HG03558 (cell line): Measurements from ENCODE around the gene SIGLECL1.
"Not testable (repeated sequence)": the region's sequence is repeated elsewhere in the genome, so short reads cannot be mapped to it uniquely, and the experiment has no call there.

ENCODE experiments used
- ATAC-seq: cut with Tn5 transposase; IDR thresholded peaks from one replicate; pipeline ENCODE4 v1.9.1; 2021; ENCODE audit warnings: moderate number of reproducible peaks; ENCODE audit not compliant: unreplicated experiment; ENCODE audit errors: extremely low read depth

Gene SIGLECL1

DNA sequence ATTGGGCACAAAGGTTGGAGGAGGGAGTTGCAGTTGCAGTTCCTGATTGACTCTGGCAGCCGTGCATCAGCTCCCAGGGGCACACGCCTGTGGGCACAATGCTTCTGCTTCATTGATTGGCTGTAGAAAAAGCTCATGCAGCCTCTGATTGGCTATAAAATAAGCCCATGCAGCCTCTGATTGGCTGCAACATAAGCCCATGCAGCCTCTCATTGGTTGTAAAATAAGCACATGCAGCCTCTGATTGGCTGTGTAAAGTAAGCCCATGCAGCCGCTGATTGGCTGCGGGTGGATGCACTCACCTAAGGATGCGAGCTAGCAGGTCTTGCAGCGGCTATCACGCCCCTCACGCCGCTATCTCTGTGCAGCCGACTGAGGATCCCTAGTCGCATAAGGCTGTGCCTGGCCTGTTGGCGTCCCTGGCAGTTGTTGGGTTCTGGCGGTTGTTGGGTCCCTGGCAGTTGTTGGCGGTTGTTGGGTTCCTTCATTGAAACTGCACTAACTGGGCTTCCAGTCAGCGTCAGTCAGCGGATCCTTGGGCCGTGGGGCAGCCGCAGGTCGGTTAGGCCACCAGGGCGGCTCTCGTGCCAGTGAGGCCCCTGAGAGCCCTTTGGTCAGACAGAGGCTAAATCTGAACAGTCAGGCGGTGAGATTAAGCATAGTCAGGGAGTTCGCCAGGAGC, at the start of gene SIGLECL1:
Gene SIGLECL1, plus strand, starts transcription at position 295 of the 682 bp plus-strand sequence. CDS start 12,993 bp downstream, outside the sequence.
- ATAC-seq, result no peak

GRCh38 chr19:51201712-51202111, 49.2 kb upstream of the SIGLECL1 start:
- ATAC-seq, result no peak

DNA sequence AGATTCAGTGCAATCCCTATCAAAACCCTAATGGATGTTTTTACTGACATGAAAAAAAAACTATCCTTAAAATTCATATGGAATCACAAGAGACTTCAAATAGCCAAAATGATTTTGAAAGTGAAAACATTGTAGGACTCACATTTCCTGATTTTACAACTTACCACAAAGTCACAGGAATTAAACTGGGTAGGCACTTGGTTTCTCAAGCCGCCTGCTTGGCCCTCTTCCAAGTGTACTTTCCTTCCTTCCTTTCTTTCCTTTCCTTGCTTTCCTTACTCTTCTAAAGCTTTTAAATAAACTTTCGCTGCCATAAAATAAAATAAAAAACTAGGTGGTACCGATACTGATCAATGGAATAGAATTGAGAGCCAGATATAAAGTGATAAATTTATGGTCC, 47.0 kb upstream of the SIGLECL1 start:
- ATAC-seq, result no peak

DNA sequence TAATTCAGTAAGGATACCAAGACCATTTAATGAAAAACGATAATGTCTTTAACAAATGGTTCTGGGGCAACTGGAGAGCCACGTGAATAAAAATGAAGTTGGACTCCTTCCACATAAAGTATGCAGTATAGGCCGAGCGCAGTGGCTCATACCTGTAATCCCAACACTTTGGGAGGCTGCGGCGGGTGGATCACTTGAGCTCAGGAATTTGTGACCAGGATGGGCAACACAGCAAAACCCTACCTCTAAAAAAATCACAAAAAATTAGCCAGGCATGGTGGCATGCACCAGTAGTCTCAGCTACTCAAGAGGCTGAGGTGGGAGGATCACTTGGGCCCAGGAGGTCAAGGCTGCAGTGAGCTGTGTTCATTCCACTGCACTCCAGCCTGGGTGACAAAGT, 46.6 kb upstream of the SIGLECL1 start:
- ATAC-seq, result no peak

- no peak for ATAC-seq
Observed at GRCh38 chr19:51207747-51208146, 43.1 kb upstream of the SIGLECL1 start.

DNA sequence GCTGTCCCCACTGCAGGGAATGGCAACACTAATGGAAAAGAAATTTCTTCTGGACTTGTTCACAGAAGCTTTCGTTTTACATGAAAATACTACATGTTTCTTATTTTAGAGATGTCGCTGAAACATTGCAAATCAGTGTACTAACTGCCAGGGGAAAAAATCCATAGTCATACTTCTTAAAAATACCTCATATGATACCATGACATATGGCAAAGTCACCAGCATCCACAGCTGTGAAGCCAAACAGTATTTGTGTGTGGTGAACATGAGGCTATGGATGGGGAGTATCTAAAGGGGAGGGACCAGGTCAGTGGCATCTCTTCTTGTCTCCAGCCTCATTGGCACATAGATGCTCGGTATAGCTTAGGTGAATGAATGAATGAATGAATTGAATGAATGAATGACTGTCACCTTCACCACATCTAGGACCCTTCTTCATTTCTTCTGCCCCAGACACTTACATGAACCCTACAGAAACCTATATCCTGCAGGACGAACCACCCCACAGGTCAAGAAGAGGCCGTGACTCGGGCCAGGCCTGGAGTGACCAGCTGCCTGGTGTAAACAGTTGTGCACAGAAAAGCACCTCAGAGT, 40.6 kb upstream of the SIGLECL1 start:
- ATAC-seq, result no peak

- ATAC-seq, result not testable (repeated sequence)
Observed at GRCh38 chr19:51210874-51211361, 40.0 kb upstream of the SIGLECL1 start.

- no peak for ATAC-seq
Observed at GRCh38 chr19:51211833-51212232, 39.0 kb upstream of the SIGLECL1 start.

- no peak for ATAC-seq
Observed at GRCh38 chr19:51219307-51219706, 31.6 kb upstream of the SIGLECL1 start.

- no peak for ATAC-seq
Observed at GRCh38 chr19:51219971-51220370, 30.9 kb upstream of the SIGLECL1 start.

GRCh38 chr19:51220996-51221395, 29.9 kb upstream of the SIGLECL1 start:
- no peak for ATAC-seq

DNA sequence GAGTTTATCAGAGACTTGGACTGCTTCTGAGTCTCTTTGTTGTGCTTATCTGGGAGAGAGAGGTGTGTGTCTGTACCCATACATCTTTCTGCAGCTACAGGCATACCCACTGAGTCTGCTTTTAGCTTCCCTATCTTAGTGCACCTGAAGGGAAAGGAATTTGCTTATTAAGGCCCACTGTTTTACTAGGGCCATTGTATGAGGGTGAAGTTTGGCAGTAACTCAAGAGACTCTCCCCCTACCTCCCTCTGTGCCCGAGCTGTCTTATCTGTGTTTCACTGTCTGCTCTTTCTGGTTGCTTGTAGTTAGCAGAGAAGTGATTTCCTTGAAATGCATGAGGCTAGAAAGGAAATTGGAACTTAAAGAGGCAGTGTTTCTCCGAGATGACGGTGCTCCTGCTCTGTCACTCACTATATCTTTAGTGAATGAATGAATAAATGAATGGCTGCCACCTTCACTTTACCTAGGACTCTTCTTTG, 26.7 kb upstream of the SIGLECL1 start:
- ATAC-seq, result no peak

DNA sequence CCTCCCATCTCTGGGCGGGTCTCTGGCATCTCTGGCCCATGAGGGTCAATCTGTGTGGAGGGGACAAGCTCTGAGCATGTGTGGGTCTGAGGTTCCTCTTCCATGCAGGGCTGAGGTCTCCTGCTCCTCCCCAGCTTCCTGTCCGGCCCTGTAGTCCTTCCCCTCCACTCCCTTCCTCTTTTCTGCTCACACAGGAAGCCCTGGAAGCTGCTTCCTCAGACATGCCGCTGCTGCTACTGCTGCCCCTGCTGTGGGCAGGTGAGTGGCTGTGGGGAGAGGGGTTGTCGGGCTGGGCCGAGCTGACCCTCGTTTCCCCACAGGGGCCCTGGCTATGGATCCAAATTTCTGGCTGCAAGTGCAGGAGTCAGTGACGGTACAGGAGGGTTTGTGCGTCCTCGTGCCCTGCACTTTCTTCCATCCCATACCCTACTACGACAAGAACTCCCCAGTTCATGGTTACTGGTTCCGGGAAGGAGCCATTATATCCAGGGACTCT, 25.9 kb upstream of the SIGLECL1 start, which contains the start of gene CD33:
Gene CD33, plus strand, starts transcription at position 183 of the 496 bp plus-strand sequence. Its CDS starts 39 bp downstream, at position 222.
- ATAC-seq, result not testable (repeated sequence)

DNA sequence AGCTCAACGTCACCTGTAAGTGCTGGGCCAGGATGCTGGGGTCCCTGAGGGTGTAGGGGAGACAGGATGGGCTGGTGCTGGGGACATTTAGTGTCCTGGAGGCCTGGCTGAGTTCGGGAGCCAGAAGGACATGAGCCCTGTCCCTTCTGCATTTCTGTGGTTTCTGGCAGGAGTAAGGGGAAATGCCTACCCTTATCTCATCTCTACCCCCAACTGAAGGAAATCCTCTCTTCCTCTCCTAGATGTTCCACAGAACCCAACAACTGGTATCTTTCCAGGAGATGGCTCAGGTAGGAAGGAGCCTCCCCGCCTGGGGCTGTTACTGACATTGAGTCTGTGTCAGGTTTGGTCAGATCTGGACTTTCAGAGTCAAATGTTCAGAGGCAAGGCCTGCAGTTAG, 24.8 kb upstream of the SIGLECL1 start:
- ATAC-seq, result no peak

DNA sequence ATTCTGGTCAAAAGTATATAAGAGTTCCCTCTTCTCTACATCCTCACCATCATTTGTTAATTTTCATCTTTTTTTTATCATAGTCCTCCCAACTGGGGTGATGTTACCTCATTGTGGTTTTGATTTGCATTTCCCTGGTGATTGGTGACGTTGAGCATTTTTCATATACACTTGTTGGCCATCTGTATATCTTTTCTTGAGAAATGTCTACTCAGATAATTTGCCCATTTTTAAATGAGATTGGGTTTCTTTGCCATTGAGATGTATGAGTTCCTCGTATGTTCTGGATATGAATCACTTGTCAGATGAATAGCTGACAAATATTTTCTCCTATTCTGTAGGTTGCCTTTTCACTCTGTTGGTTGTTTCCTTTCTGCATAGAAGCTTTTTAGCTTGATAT, 23.6 kb upstream of the SIGLECL1 start:
- ATAC-seq, result no peak

GRCh38 chr19:51227966-51228365, 22.9 kb upstream of the SIGLECL1 start:
- ATAC-seq, result no peak

DNA sequence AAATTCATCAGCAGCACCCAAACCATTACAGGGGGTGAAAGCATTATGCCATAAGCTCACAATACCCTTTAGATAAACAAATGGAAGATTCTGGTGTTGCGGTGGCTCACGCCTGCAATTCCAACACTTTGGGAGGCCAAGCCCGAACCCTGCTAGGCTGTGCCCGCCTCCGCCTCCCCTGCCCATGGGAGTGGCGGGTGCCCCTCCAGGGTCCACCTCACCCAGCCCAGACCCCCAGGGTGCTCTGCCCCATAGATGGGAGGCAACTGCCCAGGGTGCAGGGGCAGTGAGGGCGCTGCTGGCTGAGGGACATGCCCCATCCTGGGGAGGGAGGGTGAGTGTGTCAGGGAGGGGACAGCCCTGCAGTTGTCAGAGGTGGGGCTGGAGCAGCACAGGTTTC, 10.0 kb upstream of the SIGLECL1 start:
- ATAC-seq, result no peak

DNA sequence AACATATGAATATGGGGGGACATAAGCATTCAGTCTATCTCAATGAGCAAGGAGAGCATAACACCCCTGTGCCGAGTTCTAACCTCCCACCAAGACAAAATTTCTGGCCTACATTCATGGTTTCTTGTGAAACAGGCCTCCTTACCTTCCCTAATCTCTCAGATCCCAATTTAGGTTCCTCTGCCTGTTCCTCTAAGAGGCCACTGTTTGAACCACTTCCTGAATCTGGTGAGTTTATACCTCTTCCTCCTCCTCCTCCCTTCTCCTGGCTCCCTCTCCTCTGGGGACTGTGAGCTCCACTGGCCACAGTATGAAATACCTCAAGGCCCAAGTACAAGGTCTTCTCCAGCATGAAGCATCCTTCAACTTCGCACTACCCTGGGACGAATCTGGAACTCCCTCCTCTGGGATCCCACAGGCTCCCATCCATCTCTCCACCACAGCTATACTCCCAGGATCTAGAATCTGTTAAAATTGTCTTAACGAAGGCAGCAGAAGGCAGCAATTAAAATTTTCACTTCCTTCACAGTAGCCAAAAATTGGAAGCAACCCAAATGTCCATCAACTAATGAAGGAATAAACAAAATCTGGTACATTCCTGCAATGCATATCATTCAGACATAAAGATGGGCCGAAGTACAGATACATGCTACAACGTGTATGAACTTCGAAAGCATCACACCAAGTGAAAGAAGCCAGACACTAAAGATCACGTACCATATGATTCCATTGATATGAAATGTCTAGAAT, 7.8 kb upstream of the SIGLECL1 start:
- ATAC-seq, result no peak

DNA sequence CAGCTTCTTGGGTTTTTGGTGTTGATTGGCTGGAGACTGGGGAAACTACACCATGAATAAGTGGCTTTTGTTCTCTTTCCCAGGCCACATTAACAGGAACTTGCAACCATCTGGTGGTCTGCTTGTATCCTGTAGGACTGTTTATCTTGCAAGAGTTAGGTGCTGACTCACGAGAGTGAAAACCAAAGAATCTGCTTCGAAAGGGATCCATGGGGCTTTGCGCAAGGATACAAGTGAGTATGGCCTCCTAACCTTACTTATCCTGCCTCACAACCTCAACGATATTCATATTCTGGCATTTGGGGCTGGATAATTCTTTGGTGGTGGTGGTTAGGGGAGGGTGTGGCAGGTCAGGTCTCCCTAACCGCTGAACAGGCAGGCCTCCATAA, 4.7 kb upstream of the SIGLECL1 start:
- ATAC-seq, result no peak

DNA sequence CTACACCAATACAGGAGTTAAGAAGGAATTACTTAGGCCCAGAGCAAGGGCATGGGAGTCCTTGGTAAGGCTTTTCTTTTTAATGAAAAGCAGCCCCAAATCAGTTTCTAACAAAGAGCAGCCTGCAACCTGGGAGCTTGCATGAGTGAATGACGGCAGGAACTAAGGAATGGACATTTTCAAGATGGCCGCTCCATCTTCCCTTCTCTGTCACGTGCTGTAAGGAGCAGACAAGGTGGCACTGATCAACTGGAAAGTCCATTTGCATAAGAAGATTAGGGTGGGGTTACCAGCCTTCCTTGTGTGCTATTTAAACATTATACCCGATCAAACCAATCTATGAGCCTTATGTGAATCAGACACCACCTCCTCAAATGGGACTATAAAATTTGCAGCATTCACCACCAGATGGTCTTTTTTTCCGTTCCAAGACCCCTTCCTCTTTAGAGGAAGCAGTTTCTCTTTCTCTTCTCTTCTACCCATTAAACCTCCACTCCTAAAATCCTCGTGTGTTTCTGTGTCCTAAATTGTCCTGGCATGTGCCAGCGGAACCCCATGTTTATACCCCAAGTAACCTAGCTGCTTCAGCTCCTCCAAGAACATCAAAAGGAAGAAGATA, 2.8 kb upstream of the SIGLECL1 start:
- no peak for ATAC-seq
